DND-41 (cell line): ENCODE results near the gene PTPRG.

ENCODE experiments used
- ATAC-seq: fragments of 200-7000 bp; cut with Tn5 transposase; 3 replicates; pipeline ENCODE4 v1.9.1; 2021; ENCODE audit warnings: low read depth; ENCODE audit not compliant: insufficient read depth
- DNase-seq: peaks from one replicate; pipeline ENCODE4 v3.0.0-alpha.2; 2020
- H2AFZ ChIP-seq: 2 replicates; pipeline ENCODE4 v1.6.0; 2012; ENCODE audit warnings: low read depth, low read length
- H3K27ac ChIP-seq: 2 replicates; pipeline ENCODE4 v1.5.1; 2012; ENCODE audit warnings: low read length, inconsistent platforms
- H3K27me3 ChIP-seq: fragments of 200-600 bp; sonication (generic); 2 replicates; pipeline ENCODE4 v1.6.0; 2012; ENCODE audit warnings: low read length, mild to moderate bottlenecking, inconsistent platforms; ENCODE audit not compliant: insufficient read depth, poor library complexity
- H3K36me3 ChIP-seq: 2 replicates; pipeline ENCODE4 v1.5.1; 2012; ENCODE audit warnings: low read length, inconsistent platforms; ENCODE audit not compliant: insufficient read depth
- H3K4me1 ChIP-seq: 2 replicates; pipeline ENCODE4 v1.5.1; 2012; ENCODE audit warnings: mild to moderate bottlenecking, low read length; ENCODE audit not compliant: insufficient read depth
- H3K4me2 ChIP-seq: 2 replicates; pipeline ENCODE4 v1.6.0; 2012; ENCODE audit warnings: mild to moderate bottlenecking, moderate library complexity, low read length, inconsistent platforms; ENCODE audit not compliant: insufficient read depth
- H3K4me3 ChIP-seq, 2 experiments: fragments of 200-600 bp in 1 of 2; shearing (Covaris generic) in 1 of 2; 2 replicates each; pipeline ENCODE4 v1.5.1; 2012 to 2016; ENCODE audit warnings: inconsistent platforms in 2 of 2, low read length in 2 of 2, mild to moderate bottlenecking in 2 of 2, low read depth in 1 of 2, moderate library complexity in 1 of 2
- H3K79me2 ChIP-seq: 2 replicates; pipeline ENCODE4 v1.6.0; 2012; ENCODE audit warnings: low read length, inconsistent platforms; ENCODE audit not compliant: insufficient read depth
- H3K9ac ChIP-seq: 2 replicates; pipeline ENCODE4 v1.6.0; 2012; ENCODE audit warnings: low read depth, mild to moderate bottlenecking, inconsistent platforms, low read length, moderate library complexity
- H3K9me3 ChIP-seq: 2 replicates; pipeline ENCODE4 v1.5.1; 2012; ENCODE audit warnings: low read length, moderate library complexity, mild to moderate bottlenecking, inconsistent platforms; ENCODE audit not compliant: insufficient read depth, severe bottlenecking
- H4K20me1 ChIP-seq: 2 replicates; pipeline ENCODE4 v1.6.0; 2012; ENCODE audit warnings: low read length; ENCODE audit not compliant: insufficient read depth
- CTCF ChIP-seq: IDR thresholded peaks from 2 replicates; pipeline ENCODE4 v1.5.1; 2012; ENCODE audit warnings: borderline replicate concordance, low read length, moderate library complexity, mild to moderate bottlenecking; ENCODE audit not compliant: poor library complexity, severe bottlenecking; ENCODE audit errors: extremely low read depth
- EZH2 ChIP-seq: IDR thresholded peaks from 3 replicates; pipeline ENCODE4 v1.6.1; 2012; ENCODE audit warnings: borderline replicate concordance, low read depth, mild to moderate bottlenecking, moderate library complexity, low read length, inconsistent platforms; ENCODE audit not compliant: severe bottlenecking

Gene PTPRG

GRCh38 chr3:61932499-61932898 lies 371.1 kb downstream of the PTPRG start:
- no peak for TF ChIP-seq CTCF
- no peak for TF ChIP-seq EZH2
- no peak for DNase-seq

GRCh38 chr3:61933798-61934504 lies 372.6 kb downstream of the PTPRG start:
- ATAC-seq = no peak
- H3K27ac ChIP-seq = no peak overlapping the region
- H3K4me3 ChIP-seq = no peak overlapping the region
- H3K9me3 ChIP-seq = peaks cover 2% of the 10 kb centered on the region
- no peaks in the 10 kb centered on the region for H3K27me3 ChIP-seq
- H3K79me2 ChIP-seq = no peaks in the 10 kb centered on the region
- no peaks in the 10 kb centered on the region for H3K36me3 ChIP-seq
- H2AFZ ChIP-seq = no peak overlapping the region
- H4K20me1 ChIP-seq = no peaks in the 10 kb centered on the region; the same call in 1 of the 2 replicates
- no peak overlapping the region for H3K9ac ChIP-seq
- peaks cover 6% of the 10 kb centered on the region; the same call in 1 of the 2 replicates for H3K4me1 ChIP-seq
- no peak for TF ChIP-seq EZH2
- no peak for TF ChIP-seq CTCF
- no peak overlapping the region for H3K4me2 ChIP-seq
- no peak for DNase-seq

More at GRCh38 chr3:61932499-61932898, 371.1 kb downstream of the PTPRG start:
- H3K79me2 ChIP-seq = no peaks in the 10 kb centered on the region
- no peak overlapping the region for H2AFZ ChIP-seq
- H3K27ac ChIP-seq = no peak overlapping the region
- H3K9ac ChIP-seq = no peak overlapping the region
- H4K20me1 ChIP-seq = peaks cover 4% of the 10 kb centered on the region; the same call in 1 of the 2 replicates
- H3K27me3 ChIP-seq = no peaks in the 10 kb centered on the region
- H3K4me3 ChIP-seq = no peak overlapping the region
- no peak overlapping the region for H3K4me2 ChIP-seq
- H3K9me3 ChIP-seq = peaks cover 2% of the 10 kb centered on the region
- peaks cover 20% of the 10 kb centered on the region for H3K4me1 ChIP-seq
- no peak for ATAC-seq
- no peaks in the 10 kb centered on the region for H3K36me3 ChIP-seq

- H3K27ac ChIP-seq = no peak overlapping the region
- TF ChIP-seq EZH2 (no peak), CTCF (no peak)
Observed at GRCh38 chr3:61934505-61934871, 373.1 kb downstream of the PTPRG start.

More at GRCh38 chr3:61934505-61934871, 373.1 kb downstream of the PTPRG start:
- no peaks in the 10 kb centered on the region for H3K36me3 ChIP-seq
- peaks cover 2% of the 10 kb centered on the region for H3K9me3 ChIP-seq
- no peak overlapping the region for H3K4me2 ChIP-seq
- DNase-seq (no peak), ATAC-seq (no peak)
- H3K27me3 ChIP-seq = no peaks in the 10 kb centered on the region
- no peaks in the 10 kb centered on the region; the same call in 1 of the 2 replicates for H4K20me1 ChIP-seq
- peaks cover 6% of the 10 kb centered on the region; the same call in 1 of the 2 replicates for H3K4me1 ChIP-seq
- H3K9ac ChIP-seq = no peak overlapping the region
- H3K79me2 ChIP-seq = no peaks in the 10 kb centered on the region
- H3K4me3 ChIP-seq = no peak overlapping the region
- H2AFZ ChIP-seq = no peak overlapping the region
